Cardiac muscle cell (in vitro differentiated cells and primary cell): ENCODE results near the gene RABGAP1. TPM values are rescaled to one million over a fixed set of nuclear protein-coding genes. Genes with fewer than 3 reads are reported as not detected.

ENCODE experiments used
- DNase-seq, 2 donors: peaks; one replicate each; pipeline versions ENCODE4 v3.0.0 to v3.0.0-alpha.2; 2010 to 2017; ENCODE audit warnings: low read depth in 1 of 2, low spot score in 1 of 2
- H3K27ac ChIP-seq: fragments of 200-600 bp; sonication (generic); 2 replicates; pipeline ENCODE4 v1.5.1; 2016
- H3K27me3 ChIP-seq: fragments of 200-600 bp; sonication (generic); 2 replicates; pipeline ENCODE4 v1.6.0; 2016; ENCODE audit warnings: control low read depth
- H3K36me3 ChIP-seq: fragments of 200-600 bp; sonication (generic); 2 replicates; pipeline ENCODE4 v1.5.1; 2016; ENCODE audit warnings: control low read depth
- H3K4me1 ChIP-seq: fragments of 200-600 bp; sonication (generic); 2 replicates; pipeline ENCODE4 v1.8.1; 2017; ENCODE audit warnings: low read depth, mild to moderate bottlenecking, mixed run types
- H3K4me3 ChIP-seq: fragments of 200-600 bp; sonication (generic); 2 replicates; pipeline ENCODE4 v1.5.1; 2016; ENCODE audit warnings: mild to moderate bottlenecking
- H3K9me3 ChIP-seq: fragments of 200-600 bp; sonication (generic); 2 replicates; pipeline ENCODE4 v1.5.1; 2017; ENCODE audit warnings: low read depth, mild to moderate bottlenecking, control low read depth
- polyA plus RNA-seq: library from polyadenylated mRNA; unstranded; fragments of >200 nt; fragmentation: Nextera tagmentation; extraction: Ambion mirVana; gene quantifications from 2 replicates; pipeline ENCODE4 v1.2.1, GENCODE V29; 2016
- total RNA-seq: library from RNA; depleted of rRNA; stranded (reverse); fragments of >200 nt; gene quantifications from 2 replicates; pipeline ENCODE4 v1.2.3, GENCODE V29; 2016
- TF ChIP-seq, protein P1 (sequence below): IDR thresholded peaks from 2 replicates; pipeline ENCODE4 v1.5.1; 2012; ENCODE audit warnings: low read depth, mild to moderate bottlenecking, low read length

RABGAP1 gene
- total and polyA plus RNA-seq, 2 experiments from 2014 or later = 37.4 to 44.4 TPM

DNA sequence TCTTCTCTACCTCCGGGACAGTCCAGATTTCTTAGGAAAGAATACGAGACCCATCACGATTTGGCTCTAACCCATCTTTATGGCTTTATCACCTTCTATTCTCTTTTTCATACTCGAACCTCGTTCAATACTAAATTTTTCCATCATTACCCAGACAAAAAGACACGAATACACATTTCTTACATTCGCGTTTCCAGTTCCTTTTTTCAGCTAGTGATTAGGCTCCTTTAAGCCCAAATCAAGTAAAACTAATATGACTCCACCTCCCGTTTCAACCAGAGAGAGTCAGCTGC lies 28.2 kb upstream of the RABGAP1 start:
- peaks cover 15% of the 10 kb centered on the region for H3K36me3 ChIP-seq
- no peak for DNase-seq
- no peaks in the 10 kb centered on the region for H3K9me3 ChIP-seq
- H3K4me1 ChIP-seq = peaks cover 13% of the 10 kb centered on the region
- TF ChIP-seq, protein P1, sequence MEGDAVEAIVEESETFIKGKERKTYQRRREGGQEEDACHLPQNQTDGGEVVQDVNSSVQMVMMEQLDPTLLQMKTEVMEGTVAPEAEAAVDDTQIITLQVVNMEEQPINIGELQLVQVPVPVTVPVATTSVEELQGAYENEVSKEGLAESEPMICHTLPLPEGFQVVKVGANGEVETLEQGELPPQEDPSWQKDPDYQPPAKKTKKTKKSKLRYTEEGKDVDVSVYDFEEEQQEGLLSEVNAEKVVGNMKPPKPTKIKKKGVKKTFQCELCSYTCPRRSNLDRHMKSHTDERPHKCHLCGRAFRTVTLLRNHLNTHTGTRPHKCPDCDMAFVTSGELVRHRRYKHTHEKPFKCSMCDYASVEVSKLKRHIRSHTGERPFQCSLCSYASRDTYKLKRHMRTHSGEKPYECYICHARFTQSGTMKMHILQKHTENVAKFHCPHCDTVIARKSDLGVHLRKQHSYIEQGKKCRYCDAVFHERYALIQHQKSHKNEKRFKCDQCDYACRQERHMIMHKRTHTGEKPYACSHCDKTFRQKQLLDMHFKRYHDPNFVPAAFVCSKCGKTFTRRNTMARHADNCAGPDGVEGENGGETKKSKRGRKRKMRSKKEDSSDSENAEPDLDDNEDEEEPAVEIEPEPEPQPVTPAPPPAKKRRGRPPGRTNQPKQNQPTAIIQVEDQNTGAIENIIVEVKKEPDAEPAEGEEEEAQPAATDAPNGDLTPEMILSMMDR = no peak
- peak overlapping the region; percentile 54 for H3K4me3 ChIP-seq
- H3K27ac ChIP-seq = peak overlapping the region; percentile 76
- H3K27me3 ChIP-seq = no peaks in the 10 kb centered on the region

DNA sequence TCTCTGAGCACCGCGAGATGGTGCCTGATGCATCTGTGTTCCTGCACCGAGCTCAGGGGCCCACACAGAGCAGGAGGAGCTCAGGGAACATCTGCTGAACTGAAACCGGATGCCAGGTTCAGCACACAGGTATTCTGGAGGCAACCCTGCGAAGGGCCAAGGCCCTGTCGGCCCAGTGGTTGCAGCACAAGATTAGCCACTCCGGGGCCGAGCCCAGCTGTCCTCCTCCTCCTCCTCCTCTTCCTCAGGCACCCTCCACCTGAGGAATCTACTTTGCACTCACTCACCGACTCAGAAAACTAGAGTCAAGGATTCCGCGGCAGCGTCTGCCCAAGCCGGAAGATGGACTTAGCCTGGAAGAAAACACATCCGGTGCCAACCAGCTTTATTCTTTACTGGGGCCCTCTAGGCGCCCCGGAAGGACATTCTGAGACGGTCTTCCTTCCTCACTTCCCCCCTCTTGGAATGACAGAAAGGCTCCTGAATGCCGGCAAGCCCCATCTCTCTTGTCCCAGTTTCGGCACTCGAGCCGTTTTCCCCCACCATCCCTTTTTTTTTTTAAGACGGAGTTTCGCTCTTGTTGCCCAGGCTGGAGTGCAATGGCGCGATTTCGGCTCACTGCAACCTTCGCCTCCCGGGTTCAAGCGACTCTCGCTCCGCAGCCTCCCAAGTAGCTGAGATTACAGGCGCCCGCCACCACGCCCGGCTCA lies 27.7 kb upstream of the RABGAP1 start, which contains the start of gene ZBTB6:
TSS of gene ZBTB6 (minus strand) at position 360 of the 710 bp plus-strand sequence. CDS start 1,251 bp downstream, outside the sequence.
- peak; percentile 82 to 89 for DNase-seq
- peaks cover 15% of the 10 kb centered on the region for H3K36me3 ChIP-seq
- TF ChIP-seq, protein P1 = no peak
- no peaks in the 10 kb centered on the region for H3K27me3 ChIP-seq
- H3K27ac ChIP-seq = peak within 1 kb of the TSS; percentile 76
- no peaks in the 10 kb centered on the region for H3K9me3 ChIP-seq
- H3K4me1 ChIP-seq = peaks cover 13% of the 10 kb centered on the region
- peak within 1 kb of the TSS; percentile 54 for H3K4me3 ChIP-seq

DNA sequence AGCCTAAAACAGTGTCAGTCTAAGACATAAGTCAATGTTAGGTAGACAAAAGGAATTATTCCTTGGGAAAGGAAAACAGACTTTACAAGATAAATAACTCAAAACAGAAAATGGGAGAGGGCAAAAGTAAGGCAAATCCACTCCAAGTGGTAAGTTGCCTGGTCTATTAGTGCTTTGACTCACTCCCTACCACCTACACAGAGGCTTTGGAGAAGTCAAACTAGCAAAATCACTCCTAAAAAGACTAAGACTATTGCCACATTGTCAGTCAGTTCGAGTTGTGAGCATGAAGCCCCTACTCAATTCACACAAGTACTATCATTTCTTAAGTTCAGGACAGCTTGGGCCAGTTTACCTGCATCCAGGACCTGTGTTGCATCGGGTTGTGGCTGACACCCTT lies 22.5 kb upstream of the RABGAP1 start:
- Histone ChIP-seq H3K9me3 (no peaks in the 10 kb centered on the region), H3K27ac (no peak overlapping the region), H3K36me3 (peaks cover 2% of the 10 kb centered on the region), H3K27me3 (no peaks in the 10 kb centered on the region), H3K4me1 (no peaks in the 10 kb centered on the region), H3K4me3 (no peak overlapping the region)
- no peak for DNase-seq
- TF ChIP-seq, protein P1 = no peak

DNA sequence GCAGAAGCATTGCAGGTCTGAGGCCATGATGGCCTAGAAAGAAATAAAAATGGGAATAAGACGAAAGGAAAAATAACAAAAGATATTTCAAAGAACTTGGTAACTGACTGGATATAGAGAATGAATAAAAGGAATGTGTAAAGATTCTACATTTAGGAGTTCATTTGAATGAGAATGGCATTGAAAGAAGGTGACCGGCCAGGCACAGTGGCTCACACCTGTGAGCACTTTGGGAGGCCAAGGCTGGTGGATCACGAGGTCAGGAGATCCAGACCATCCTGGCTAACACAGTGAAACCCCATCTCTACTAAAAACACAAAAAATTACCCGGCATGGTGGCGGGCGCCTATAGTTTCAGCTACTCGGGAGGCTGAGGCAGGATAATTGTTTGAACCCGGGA lies 18.1 kb upstream of the RABGAP1 start:
- H3K36me3 ChIP-seq = peaks cover 2% of the 10 kb centered on the region
- H3K4me3 ChIP-seq = no peak overlapping the region
- H3K9me3 ChIP-seq = no peaks in the 10 kb centered on the region
- TF ChIP-seq, protein P1 = no peak
- H3K4me1 ChIP-seq = no peaks in the 10 kb centered on the region
- H3K27ac ChIP-seq = no peak overlapping the region
- H3K27me3 ChIP-seq = no peaks in the 10 kb centered on the region
- DNase-seq = no peak

DNA sequence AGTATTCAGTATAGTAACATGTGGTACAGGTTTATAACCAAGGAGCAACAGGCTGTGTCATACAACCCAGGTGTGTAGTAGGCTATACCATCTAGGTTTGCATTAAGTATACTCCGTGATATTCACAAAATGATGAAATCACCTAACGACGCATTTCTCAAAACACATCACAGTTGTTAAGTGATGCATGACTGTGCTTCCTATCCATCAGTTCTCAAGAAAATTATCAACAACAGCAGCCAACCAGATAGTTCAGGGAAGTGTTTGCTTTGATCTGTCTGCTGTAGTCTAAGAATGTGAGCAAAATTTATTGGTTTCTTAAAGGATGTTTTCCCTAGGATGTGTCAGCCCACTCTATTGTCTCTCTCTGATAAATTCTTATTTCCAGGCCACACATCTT lies 16.9 kb upstream of the RABGAP1 start:
- Histone ChIP-seq H3K4me1 (no peaks in the 10 kb centered on the region), H3K27ac (no peak overlapping the region), H3K4me3 (no peak overlapping the region), H3K9me3 (no peaks in the 10 kb centered on the region), H3K36me3 (peaks cover 2% of the 10 kb centered on the region), H3K27me3 (no peaks in the 10 kb centered on the region)
- TF ChIP-seq, protein P1 = no peak
- no peak for DNase-seq
